Vagina (tissue), 2 donors: ENCODE measurements around the gene MTUS2. TPM values are rescaled to one million over a fixed set of nuclear protein-coding genes. Genes with fewer than 3 reads are reported as not detected.
A peak's percentile ranks its signal among the peaks of the same experiment; 100 is the strongest.

Source experiments
- DNase-seq, 2 donors: peaks; one replicate each; pipeline ENCODE4 v3.0.0-alpha.2; 2017; ENCODE audit errors: extremely low spot score in 2 of 2
- H3K27ac ChIP-seq: fragments of 200-600 bp; sonication (generic); one replicate; pipeline ENCODE4 v1.5.1; 2019
- H3K27me3 ChIP-seq: fragments of 200-600 bp; sonication (generic); one replicate; pipeline ENCODE4 v1.5.1; 2019
- H3K36me3 ChIP-seq, 2 donors: fragments of 200-600 bp; sonication (generic); one replicate each; pipeline ENCODE4 v1.5.1; 2017 to 2019
- H3K4me1 ChIP-seq: fragments of 200-600 bp; sonication (generic); one replicate; pipeline ENCODE4 v1.5.1; 2019
- H3K4me3 ChIP-seq, 2 donors: fragments of 200-600 bp; sonication (generic); 1 replicate in 1 of 2; 2 replicates in 1 of 2; pipeline ENCODE4 v1.5.1; 2016 to 2019
- H3K9me3 ChIP-seq: fragments of 200-600 bp; sonication (generic); one replicate; pipeline ENCODE4 v1.5.1; 2019
- POLR2A ChIP-seq, 2 donors: fragments of 450-650 bp; IDR thresholded peaks; one replicate each; pipeline ENCODE4 v1.6.1; 2017; ENCODE audit warnings: antibody characterized with exemption in 2 of 2, mild to moderate bottlenecking in 2 of 2, moderate library complexity in 2 of 2
- POLR2AphosphoS5 ChIP-seq, 2 donors: sonication (generic); formaldehyde crosslinking; IDR thresholded peaks; one replicate each; pipeline ENCODE4 v1.9.0; 2017; ENCODE audit warnings: antibody characterized with exemption in 2 of 2, mild to moderate bottlenecking in 2 of 2, low read depth in 1 of 2; ENCODE audit not compliant: insufficient read depth in 1 of 2
- intact Hi-C: fragments of 100-400 bp; cut with DNase I; formaldehyde crosslinking; loops from one replicate; pipeline ENCODE4 v1.15.1; 2023
- total RNA-seq: library from RNA; depleted of rRNA; stranded (reverse); fragments of >200 nt; gene quantifications from one replicate; pipeline ENCODE4 v1.2.3, GENCODE V29; 2016
- TF ChIP-seq, protein P1 (sequence below), 3 experiments: fragments of 450-650 bp in 2 of 3; fragments of 200-600 bp in 1 of 3; sonication (generic) in 1 of 3; IDR thresholded peaks; one replicate each; pipeline ENCODE4 v1.5.1; 2017 to 2019; ENCODE audit warnings: antibody characterized with exemption in 3 of 3, mild to moderate bottlenecking in 2 of 3, moderate library complexity in 2 of 3

Gene MTUS2
- total RNA-seq, 1 donor from 2014 or later: 0.74 TPM

- peaks cover 0 to 29% of the 10 kb centered on the region in 2 donors for H3K36me3 ChIP-seq
- intact Hi-C loops: loop anchor here (10.0 kb wide), 1 partner anchor 242 kb away; no protein-coding TSS in a partner anchor
- H3K27me3 ChIP-seq: no peaks in the 10 kb centered on the region
These were observed 693.2 kb downstream of the MTUS2 start for GRCh38 chr13:29513002-29513980.

DNA sequence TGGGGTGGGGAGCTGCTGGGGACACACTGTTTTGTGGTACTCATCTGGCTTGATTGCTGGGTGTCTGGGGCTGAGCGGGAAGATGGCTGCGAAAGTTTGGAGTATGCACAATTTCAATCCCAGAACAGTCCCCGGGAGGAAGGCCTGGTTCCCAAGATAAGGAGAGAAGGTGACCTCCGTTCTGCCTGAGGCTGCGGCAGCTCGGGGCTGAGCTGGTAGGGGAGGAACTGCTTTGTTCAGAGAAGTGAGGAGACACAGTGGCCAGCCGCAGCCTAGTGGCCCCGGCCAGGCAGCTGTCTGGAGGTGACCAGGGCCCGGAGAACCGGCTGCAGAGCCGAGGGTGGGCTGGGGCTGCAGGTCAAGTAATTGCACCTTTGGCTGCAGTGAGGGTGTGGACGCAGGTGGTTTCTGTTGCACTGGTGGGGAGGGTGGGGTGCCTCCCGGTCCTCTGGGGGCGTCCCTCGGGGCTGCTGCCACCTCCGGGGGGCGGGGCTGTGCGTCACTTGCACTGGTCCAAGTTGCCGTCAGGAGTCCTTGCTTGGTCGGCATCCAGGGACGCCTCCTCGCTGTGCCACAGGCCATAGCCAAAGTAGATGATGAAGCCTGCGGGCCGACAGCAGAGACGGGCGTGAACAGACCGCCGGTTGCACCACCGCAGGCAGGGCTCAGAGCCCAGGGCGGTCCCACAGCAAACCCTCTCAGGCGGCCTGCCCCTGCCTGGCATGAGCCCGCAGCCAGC, 694.0 kb downstream of the MTUS2 start:
- Histone ChIP-seq H3K9me3 (no peaks in the 10 kb centered on the region), H3K36me3 (peaks cover 0 to 29% of the 10 kb centered on the region in 2 donors), H3K4me3 (no peak overlapping the region), H3K4me1 (peaks cover 14% of the 10 kb centered on the region), H3K27ac (peak overlapping the region; percentile 60), H3K27me3 (no peaks in the 10 kb centered on the region)
- intact Hi-C loops: loop anchor here (10.0 kb wide), 1 partner anchor 241 kb away; no protein-coding TSS in a partner anchor
- TF ChIP-seq POLR2A (IDR thresholded peaks at IDR 0.05) (no peak), POLR2AphosphoS5 (IDR thresholded peaks at IDR 0.05; ENCODE audit: insufficient read depth in 1 of 2, low read depth in 1 of 2) (no peak)
- TF ChIP-seq, protein P1, sequence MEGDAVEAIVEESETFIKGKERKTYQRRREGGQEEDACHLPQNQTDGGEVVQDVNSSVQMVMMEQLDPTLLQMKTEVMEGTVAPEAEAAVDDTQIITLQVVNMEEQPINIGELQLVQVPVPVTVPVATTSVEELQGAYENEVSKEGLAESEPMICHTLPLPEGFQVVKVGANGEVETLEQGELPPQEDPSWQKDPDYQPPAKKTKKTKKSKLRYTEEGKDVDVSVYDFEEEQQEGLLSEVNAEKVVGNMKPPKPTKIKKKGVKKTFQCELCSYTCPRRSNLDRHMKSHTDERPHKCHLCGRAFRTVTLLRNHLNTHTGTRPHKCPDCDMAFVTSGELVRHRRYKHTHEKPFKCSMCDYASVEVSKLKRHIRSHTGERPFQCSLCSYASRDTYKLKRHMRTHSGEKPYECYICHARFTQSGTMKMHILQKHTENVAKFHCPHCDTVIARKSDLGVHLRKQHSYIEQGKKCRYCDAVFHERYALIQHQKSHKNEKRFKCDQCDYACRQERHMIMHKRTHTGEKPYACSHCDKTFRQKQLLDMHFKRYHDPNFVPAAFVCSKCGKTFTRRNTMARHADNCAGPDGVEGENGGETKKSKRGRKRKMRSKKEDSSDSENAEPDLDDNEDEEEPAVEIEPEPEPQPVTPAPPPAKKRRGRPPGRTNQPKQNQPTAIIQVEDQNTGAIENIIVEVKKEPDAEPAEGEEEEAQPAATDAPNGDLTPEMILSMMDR (IDR thresholded peaks at IDR 0.05): no peak
- no peak for DNase-seq

More at GRCh38 chr13:29513002-29513980, 693.2 kb downstream of the MTUS2 start:
- H3K4me1 ChIP-seq: peaks cover 21% of the 10 kb centered on the region
- H3K27ac ChIP-seq: peak overlapping the region; percentile 60
- DNase-seq: no peak
- no peak for TF ChIP-seq POLR2A (IDR thresholded peaks at IDR 0.05)
- no peak for TF ChIP-seq POLR2AphosphoS5 (IDR thresholded peaks at IDR 0.05; ENCODE audit: insufficient read depth in 1 of 2, low read depth in 1 of 2)
- TF ChIP-seq, protein P1 (IDR thresholded peaks at IDR 0.05): no peak
- no peaks in the 10 kb centered on the region for H3K9me3 ChIP-seq
- no peak overlapping the region for H3K4me3 ChIP-seq

DNA sequence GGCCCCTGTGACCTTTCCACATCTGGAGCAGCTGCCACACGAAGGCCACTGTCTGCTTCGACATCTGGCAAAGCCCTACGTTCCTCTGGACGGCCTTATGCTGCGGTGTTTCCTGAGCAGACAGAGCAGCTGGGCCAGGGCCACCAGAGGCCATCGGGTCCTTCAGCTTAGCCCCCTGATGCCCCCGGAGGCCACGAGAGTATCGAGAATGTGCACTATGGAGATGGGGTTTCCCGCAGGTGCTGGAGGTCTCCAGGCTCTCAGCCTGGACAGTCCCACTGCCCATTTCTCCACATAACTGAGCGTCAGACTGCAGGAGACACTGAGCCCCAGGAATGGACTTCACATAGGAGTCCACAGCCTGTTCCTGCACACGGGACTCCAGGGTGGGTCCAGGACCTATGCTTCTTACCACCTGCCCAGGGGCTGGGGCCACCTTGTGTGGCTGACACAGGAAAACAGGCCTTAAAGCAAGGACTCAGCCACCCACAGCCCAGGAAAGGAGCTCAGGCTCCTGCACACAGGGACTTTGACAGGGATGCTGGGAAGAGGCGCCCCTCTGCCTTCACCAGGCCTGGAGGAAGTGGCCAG, 694.7 kb downstream of the MTUS2 start:
- Histone ChIP-seq H3K27ac (no peak overlapping the region), H3K27me3 (no peaks in the 10 kb centered on the region), H3K36me3 (peaks cover 0 to 29% of the 10 kb centered on the region in 2 donors), H3K9me3 (no peaks in the 10 kb centered on the region), H3K4me1 (peaks cover 14% of the 10 kb centered on the region), H3K4me3 (no peak overlapping the region)
- DNase-seq: no peak
- intact Hi-C loops: loop anchor here (10.0 kb wide), 1 partner anchor 240 kb away; no protein-coding TSS in a partner anchor
- TF ChIP-seq POLR2A (IDR thresholded peaks at IDR 0.05) (no peak), POLR2AphosphoS5 (IDR thresholded peaks at IDR 0.05; ENCODE audit: insufficient read depth in 1 of 2, low read depth in 1 of 2) (no peak)
- TF ChIP-seq, protein P1 (IDR thresholded peaks at IDR 0.05): no peak

- no peak for TF ChIP-seq POLR2A (IDR thresholded peaks at IDR 0.05)
- no peaks in the 10 kb centered on the region for H3K9me3 ChIP-seq
- H3K4me3 ChIP-seq: no peak overlapping the region
- no peak for DNase-seq
- no peaks in the 10 kb centered on the region for H3K27me3 ChIP-seq
- no peak overlapping the region for H3K27ac ChIP-seq
- peaks cover 0 to 29% of the 10 kb centered on the region in 2 donors for H3K36me3 ChIP-seq
- H3K4me1 ChIP-seq: peaks cover 14% of the 10 kb centered on the region
- intact Hi-C loops: loop anchor here (10.0 kb wide), 1 partner anchor 239 kb away; no protein-coding TSS in a partner anchor
These were observed 695.2 kb downstream of the MTUS2 start for GRCh38 chr13:29515372-29515771.

DNA sequence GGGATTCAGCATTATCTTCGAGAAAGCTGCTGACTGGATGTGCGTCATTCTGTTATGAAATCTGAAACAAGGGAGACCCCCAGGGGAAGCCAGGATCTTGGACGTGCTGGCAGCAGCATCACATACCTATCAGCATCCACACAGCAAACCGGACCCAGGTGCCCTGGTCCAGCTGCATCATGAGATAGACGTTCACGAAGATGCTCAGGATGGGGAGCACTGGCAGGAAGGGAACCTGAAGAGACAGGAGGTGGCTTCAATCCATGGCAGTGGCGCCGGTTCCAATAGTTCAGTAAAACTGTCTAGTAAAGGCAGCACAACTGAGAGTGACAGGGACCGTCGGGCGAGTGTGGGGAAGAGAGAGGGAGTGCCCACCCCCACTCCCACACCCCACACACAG, 695.9 kb downstream of the MTUS2 start:
- TF ChIP-seq POLR2A (IDR thresholded peaks at IDR 0.05): no peak
- TF ChIP-seq, protein P1 (IDR thresholded peaks at IDR 0.05): no peak
- no peak for TF ChIP-seq POLR2AphosphoS5 (IDR thresholded peaks at IDR 0.05; ENCODE audit: insufficient read depth in 1 of 2, low read depth in 1 of 2)

More for the DNA sequence above, 695.9 kb downstream of the MTUS2 start:
- peaks cover 14% of the 10 kb centered on the region for H3K4me1 ChIP-seq
- H3K27me3 ChIP-seq: no peaks in the 10 kb centered on the region
- H3K36me3 ChIP-seq: peaks cover 0 to 29% of the 10 kb centered on the region in 2 donors
- H3K9me3 ChIP-seq: no peaks in the 10 kb centered on the region
- intact Hi-C loops: loop anchor here (10.0 kb wide), 1 partner anchor 239 kb away; no protein-coding TSS in a partner anchor
- H3K4me3 ChIP-seq: no peak overlapping the region
- no peak overlapping the region for H3K27ac ChIP-seq
- no peak for DNase-seq
